Neuron (in vitro differentiated cells): ENCODE data around the gene PTPN18.
A peak's percentile ranks its signal among the peaks of the same experiment; 100 is the strongest.
"Not testable (repeated sequence)": the region's sequence is repeated elsewhere in the genome, so short reads cannot be mapped to it uniquely, and the experiment has no call there.

Experiments
- H2AFZ ChIP-seq: one replicate; pipeline ENCODE4 v1.6.1; 2013; ENCODE audit warnings: low read depth, mild to moderate bottlenecking, inconsistent platforms, low read length, moderate library complexity
- H3K27me3 ChIP-seq: one replicate; pipeline ENCODE4 v1.6.1; 2013; ENCODE audit warnings: low read length; ENCODE audit not compliant: insufficient read depth
- H3K36me3 ChIP-seq: one replicate; pipeline ENCODE4 v1.6.1; 2013; ENCODE audit warnings: low read length; ENCODE audit not compliant: insufficient read depth
- H3K4me1 ChIP-seq: one replicate; pipeline ENCODE4 v1.6.1; 2013; ENCODE audit warnings: low read length; ENCODE audit not compliant: insufficient read depth
- H3K4me3 ChIP-seq: 2 replicates; pipeline ENCODE4 v1.5.1; 2013; ENCODE audit warnings: mild to moderate bottlenecking, low read length, moderate library complexity
- H3K9me3 ChIP-seq: one replicate; pipeline ENCODE4 v1.6.1; 2013; ENCODE audit warnings: low read length

Gene PTPN18

DNA sequence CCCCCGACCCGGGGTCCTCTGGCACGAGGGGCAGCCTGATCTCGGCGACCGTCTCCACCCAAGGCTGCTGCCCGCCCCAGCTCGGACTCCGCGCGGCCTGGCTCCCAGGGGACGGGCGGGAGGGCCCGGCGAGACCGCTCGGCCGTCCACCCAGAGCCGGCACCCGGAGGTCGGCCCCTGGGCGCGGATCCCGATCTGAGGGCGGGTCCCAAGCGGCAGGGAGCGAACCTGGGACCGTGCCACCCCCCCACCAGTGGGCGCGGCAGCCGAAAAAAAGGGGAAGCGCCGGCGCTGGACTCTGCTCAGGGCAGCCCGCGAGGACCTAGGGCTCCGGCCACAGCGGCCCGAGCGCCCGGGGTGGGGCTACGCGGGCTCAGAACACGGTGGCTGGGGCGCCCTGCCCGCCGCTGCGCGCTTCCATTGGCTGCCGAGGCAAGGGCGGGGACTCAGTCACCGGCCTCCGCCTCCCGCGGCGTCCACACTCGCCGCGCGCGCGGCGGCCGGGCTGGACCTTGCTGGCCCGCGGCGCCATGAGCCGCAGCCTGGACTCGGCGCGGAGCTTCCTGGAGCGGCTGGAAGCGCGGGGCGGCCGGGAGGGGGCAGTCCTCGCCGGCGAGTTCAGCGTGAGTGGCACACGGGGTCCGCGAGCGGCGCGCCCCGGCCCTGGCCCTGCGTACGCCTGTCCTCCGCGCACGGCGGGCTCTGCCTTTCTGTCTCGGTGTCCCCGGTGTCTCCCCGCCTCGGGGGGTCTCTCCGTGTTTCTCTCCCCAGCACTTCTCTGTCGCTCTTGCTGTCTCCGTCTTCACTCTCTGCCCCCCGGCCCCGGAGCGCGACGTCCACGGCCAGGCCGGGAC is at the start of gene PTPN18:
Gene PTPN18, plus strand, starts transcription at position 479 of the 854 bp plus-strand sequence. Its CDS starts 52 bp downstream, at position 531.
- H2AFZ ChIP-seq: peak within 1 kb of the TSS; percentile 91
- peaks cover 31% of the 10 kb centered on the region for H3K4me1 ChIP-seq
- H3K36me3 ChIP-seq: no peaks in the 10 kb centered on the region
- no peaks in the 10 kb centered on the region for H3K9me3 ChIP-seq
- no peaks in the 10 kb centered on the region for H3K27me3 ChIP-seq
- H3K4me3 ChIP-seq: peak within 1 kb of the TSS; percentile 62

- Histone ChIP-seq H2AFZ (no peak overlapping the region), H3K27me3 (peaks cover 7% of the 10 kb centered on the region), H3K4me3 (no peak overlapping the region), H3K36me3 (no peaks in the 10 kb centered on the region), H3K9me3 (no peaks in the 10 kb centered on the region), H3K4me1 (no peaks in the 10 kb centered on the region)
Observed at GRCh38 chr2:130307850-130308249, 48.0 kb upstream of the PTPN18 start.

DNA sequence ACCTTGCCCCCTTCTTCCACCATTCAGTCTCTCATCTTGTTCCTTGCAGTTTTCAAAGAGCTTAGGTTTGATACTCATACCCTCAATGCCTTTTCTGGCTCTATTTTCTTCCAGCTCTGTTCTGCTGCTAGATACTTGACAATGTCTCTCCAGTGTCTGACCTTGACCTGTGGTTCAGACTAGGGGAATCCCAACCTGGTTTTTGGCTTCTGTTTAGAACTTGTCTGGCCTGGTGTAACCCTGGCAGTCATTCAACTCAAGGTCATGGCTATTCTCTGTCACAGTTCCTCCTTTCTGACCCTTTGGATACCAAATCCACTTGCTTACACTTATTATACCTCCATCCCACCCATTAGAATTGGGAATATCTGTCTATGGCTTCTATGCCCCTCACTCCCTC is 45.0 kb upstream of the PTPN18 start:
- H2AFZ ChIP-seq: no peak overlapping the region
- no peak overlapping the region for H3K4me3 ChIP-seq
- H3K36me3 ChIP-seq: no peaks in the 10 kb centered on the region
- no peaks in the 10 kb centered on the region for H3K4me1 ChIP-seq
- H3K9me3 ChIP-seq: no peaks in the 10 kb centered on the region
- peaks cover 6% of the 10 kb centered on the region for H3K27me3 ChIP-seq

- Histone ChIP-seq H3K4me1 (no peaks in the 10 kb centered on the region), H3K27me3 (peaks cover 2% of the 10 kb centered on the region), H3K9me3 (no peaks in the 10 kb centered on the region), H3K36me3 (no peaks in the 10 kb centered on the region), H3K4me3 (no peak overlapping the region), H2AFZ (no peak overlapping the region)
Observed at GRCh38 chr2:130313812-130314334, 42.0 kb upstream of the PTPN18 start.

GRCh38 chr2:130314377-130314776 is 41.5 kb upstream of the PTPN18 start:
- Histone ChIP-seq H3K36me3 (no peaks in the 10 kb centered on the region), H3K27me3 (peaks cover 2% of the 10 kb centered on the region), H3K4me1 (no peaks in the 10 kb centered on the region), H2AFZ (no peak overlapping the region), H3K9me3 (no peaks in the 10 kb centered on the region), H3K4me3 (no peak overlapping the region)

- no peak overlapping the region for H2AFZ ChIP-seq
- H3K4me3 ChIP-seq: no peak overlapping the region
- H3K9me3 ChIP-seq: no peaks in the 10 kb centered on the region
Observed at GRCh38 chr2:130316596-130316995, 39.3 kb upstream of the PTPN18 start.

DNA sequence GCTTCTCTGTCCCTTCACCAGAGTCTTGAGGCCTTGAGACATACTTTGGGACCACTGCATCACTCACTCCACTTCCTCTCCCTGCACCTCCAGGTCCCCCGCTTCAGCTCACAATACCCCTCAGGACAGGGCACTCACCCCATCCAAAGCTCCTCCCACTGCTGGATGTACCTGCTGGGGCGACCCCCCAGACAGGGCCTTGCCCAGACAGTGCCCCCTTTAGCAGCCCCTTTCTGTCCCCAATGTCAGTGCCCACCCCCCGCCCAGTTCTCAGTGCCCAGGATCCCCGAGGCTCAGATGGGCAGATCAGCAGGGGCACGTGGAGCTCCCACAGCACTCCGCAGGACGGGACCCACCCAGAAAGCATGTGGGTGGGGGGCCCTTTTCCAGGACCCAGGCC is 37.0 kb upstream of the PTPN18 start:
- H3K4me1 ChIP-seq: no peaks in the 10 kb centered on the region
- no peak overlapping the region for H3K4me3 ChIP-seq
- H3K27me3 ChIP-seq: no peaks in the 10 kb centered on the region
- H3K9me3 ChIP-seq: no peaks in the 10 kb centered on the region
- no peaks in the 10 kb centered on the region for H3K36me3 ChIP-seq
- no peak overlapping the region for H2AFZ ChIP-seq

More at GRCh38 chr2:130316596-130316995, 39.3 kb upstream of the PTPN18 start:
- Histone ChIP-seq H3K36me3 (no peaks in the 10 kb centered on the region), H3K27me3 (no peaks in the 10 kb centered on the region), H3K4me1 (no peaks in the 10 kb centered on the region)

GRCh38 chr2:130319536-130319935 is 36.3 kb upstream of the PTPN18 start:
- H3K4me3 ChIP-seq: no peak overlapping the region
- no peaks in the 10 kb centered on the region for H3K27me3 ChIP-seq
- H3K36me3 ChIP-seq: no peaks in the 10 kb centered on the region
- no peak overlapping the region for H2AFZ ChIP-seq
- no peaks in the 10 kb centered on the region for H3K4me1 ChIP-seq
- H3K9me3 ChIP-seq: no peaks in the 10 kb centered on the region

DNA sequence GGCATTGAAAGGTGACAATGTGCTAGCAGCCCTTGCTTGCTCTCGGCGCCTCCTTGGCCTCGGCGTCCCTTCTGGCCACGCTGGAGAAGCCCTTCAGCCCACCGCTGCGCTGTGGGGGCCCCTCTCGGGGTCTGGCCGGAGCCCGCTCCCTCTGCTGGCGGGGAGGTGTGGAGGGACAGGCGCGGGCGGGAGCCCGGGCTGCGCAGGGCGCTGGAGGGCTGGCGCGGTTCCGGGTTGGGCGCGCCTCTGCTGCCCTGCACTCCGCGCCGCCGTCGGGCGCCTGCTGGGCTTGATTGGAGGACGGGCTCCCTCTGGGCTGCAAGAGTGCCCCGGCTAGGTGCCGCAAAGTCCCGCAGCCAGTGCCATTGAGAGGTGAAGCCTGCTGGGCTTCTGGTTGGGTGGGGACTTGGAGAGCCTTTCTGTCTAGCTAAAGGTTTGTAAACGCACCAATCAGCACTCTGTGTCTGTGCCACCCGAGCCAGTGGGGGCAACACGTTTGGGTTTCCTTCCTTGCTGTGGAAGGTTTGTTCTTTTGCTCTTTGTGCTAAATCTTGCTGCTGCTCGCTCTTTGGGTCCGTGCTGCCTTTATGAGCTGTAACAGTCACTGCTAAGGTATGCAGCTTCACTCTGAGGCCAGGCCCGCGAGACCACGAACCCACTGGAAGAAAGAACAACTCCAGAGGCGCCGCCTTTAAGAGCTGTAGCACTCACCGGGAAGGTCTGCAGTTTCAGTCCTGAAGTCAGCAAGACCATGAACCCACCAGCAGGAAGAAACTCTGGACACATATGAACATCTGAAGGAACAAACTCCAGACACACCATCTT is 27.9 kb upstream of the PTPN18 start:
- H3K4me3 ChIP-seq: no peak overlapping the region
- H3K9me3 ChIP-seq: no peaks in the 10 kb centered on the region
- H3K27me3 ChIP-seq: peaks cover 11% of the 10 kb centered on the region
- no peak overlapping the region for H2AFZ ChIP-seq
- no peaks in the 10 kb centered on the region for H3K36me3 ChIP-seq
- H3K4me1 ChIP-seq: no peaks in the 10 kb centered on the region

- Histone ChIP-seq H3K4me3 (no peak overlapping the region), H3K36me3 (no peaks in the 10 kb centered on the region), H3K27me3 (peaks cover 11% of the 10 kb centered on the region), H3K4me1 (no peaks in the 10 kb centered on the region), H3K9me3 (no peaks in the 10 kb centered on the region), H2AFZ (no peak overlapping the region)
Observed at GRCh38 chr2:130328710-130329109, 27.1 kb upstream of the PTPN18 start.

DNA sequence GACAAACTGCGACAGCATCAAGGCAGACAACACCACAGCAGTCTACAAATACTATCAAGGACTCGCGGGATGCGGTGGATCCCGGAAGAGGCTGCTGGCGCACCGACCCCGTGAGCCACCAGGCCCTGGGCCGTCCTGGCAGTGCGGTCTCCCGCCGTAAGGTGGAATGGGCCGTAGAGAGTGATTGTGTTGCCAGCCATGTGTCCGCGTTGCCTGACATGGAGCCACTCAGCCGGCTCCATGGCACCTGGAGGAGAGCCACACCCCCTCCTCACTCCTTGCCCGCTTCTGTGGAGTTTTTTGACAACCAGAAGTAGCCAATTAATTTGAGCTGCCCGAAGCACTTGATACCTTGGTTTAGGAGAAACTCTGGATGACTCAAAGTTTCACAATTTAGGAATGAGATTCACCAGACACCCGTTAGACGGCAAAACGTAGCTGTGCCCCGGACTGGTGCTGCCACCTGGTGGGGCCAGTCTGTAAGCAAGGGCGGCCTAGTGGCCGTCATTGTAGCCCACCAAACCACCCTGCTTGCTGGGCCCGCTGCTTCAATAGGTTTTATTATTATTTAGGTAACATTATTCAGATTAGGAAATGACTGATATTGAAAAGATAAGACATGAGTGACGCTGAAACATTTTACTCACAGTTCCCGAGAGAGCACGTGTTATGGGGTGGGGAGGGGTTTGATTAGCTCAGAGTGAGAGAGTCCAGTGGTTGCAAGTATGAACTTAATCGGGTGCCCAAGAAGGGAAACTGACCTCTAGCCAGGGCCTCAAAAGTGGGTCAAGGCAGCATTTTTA is 23.4 kb upstream of the PTPN18 start:
- Histone ChIP-seq H3K4me1 (no peaks in the 10 kb centered on the region), H3K36me3 (no peaks in the 10 kb centered on the region), H2AFZ (no peak overlapping the region), H3K9me3 (peaks cover 3% of the 10 kb centered on the region), H3K4me3 (peak overlapping the region; percentile 23), H3K27me3 (peaks cover 11% of the 10 kb centered on the region)

DNA sequence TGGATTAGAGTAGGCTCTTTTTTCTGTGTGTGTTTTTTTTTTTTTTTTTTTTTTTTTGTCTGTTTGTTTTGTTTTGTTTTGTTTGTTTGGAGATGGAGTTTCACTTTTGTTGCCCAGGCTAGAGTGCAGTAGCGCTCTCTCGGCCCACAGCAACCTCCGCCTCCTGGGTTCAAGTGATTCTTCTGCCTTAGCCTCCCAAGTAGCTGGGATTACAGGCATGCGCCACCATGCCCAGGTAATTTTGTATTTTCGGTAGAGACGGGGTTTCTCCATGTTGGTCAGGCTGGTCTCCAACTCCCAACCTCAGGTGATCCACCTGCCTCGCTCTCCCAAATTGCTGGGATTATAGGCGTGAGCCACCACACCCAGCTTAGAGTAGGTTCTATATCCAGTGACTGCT is 22.6 kb upstream of the PTPN18 start:
- not testable (repeated sequence) for H3K9me3 ChIP-seq, H3K36me3 ChIP-seq

More for the DNA sequence above, 22.6 kb upstream of the PTPN18 start:
- H3K4me3 ChIP-seq, H3K4me1 ChIP-seq, H2AFZ ChIP-seq: not testable (repeated sequence)
- peaks cover 11% of the 10 kb centered on the region for H3K27me3 ChIP-seq
